HL-60/S4 (cell line): ENCODE data around the gene MIER2.

Experiments
- in situ Hi-C: fragments of 300-500 bp; cut with MboI; formaldehyde crosslinking; loops from 2 replicates; pipeline ENCODE4 v1.14.3; 2022; ENCODE audit warnings: low sequenced_read_pairs

MIER2 gene

DNA sequence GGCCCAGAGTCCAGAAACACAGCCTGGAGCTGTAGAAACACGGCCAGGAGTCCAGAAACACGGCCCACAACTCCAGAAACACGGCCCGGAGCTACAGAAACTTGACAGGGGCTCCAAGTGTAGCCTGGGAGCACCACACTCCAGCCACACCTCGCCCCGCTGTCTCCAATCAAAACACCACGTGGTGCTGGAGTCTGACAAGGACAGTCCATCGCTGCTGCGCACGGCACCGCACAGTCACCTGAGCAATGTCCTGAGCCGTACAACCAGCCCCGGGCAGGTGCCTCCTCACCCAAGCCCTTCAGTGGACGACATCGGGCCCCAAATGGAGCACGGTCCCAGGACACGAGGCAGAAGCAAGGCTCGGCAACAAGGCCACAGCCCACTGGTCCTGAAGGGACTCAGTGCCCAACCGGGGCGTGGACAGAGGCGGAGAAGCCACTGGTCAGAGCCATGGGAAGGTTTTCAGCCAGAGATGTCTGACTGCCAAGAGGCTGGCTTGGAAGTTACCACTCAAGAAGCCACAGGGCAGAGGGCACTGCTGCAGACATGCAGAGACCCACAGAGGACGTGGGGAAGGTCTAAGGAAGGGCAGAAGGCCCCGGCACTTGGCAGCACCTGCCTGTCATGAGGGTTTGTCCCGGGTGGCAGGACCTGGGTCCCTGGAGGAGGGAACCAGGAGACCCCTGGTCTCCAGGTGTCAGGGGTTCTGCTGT is 33.7 kb downstream of the MIER2 start:
- in situ Hi-C loops = no loop called here

DNA sequence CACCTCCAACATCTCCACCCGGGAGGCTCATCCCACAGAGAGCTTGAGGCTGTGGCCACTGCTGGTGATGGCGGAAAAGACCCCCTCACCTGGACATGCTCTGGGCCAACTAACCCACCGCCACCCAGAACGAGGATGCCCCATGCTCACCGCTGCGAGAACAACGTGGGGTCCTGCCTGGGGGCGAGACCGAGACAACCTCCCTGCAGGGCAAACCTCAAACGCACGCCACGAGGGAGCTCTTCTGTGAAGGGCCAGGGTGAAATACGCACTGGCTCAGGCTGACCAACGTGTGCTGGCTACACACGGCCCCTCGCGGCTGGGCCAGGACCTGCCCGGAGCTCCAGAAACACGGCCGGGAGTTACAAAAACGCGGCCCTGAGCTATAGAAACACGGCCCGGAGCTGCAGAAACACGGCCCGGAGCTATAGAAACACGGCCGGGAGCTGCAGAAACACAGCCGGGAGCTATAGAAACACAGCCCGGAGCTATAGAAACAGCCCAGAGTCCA is 34.4 kb downstream of the MIER2 start:
- in situ Hi-C loops = no loop called here

DNA sequence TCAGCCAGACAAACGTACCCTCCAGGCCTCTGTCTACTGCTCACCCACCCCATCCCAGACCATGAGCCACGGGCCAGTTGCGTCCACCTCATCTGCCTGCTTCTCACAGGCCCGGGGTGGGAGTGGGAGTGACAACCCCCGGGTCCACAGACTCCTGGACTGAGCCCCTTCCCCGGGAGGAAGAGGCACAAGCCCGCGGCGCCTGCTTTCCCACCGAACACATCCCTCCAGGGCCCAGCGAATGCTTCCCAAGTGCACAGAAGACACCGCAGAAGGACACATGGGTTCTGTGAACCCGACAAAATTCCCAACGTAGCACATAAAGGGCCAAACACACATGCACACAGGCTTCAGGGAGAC is 35.4 kb downstream of the MIER2 start:
- in situ Hi-C loops = no loop called here

DNA sequence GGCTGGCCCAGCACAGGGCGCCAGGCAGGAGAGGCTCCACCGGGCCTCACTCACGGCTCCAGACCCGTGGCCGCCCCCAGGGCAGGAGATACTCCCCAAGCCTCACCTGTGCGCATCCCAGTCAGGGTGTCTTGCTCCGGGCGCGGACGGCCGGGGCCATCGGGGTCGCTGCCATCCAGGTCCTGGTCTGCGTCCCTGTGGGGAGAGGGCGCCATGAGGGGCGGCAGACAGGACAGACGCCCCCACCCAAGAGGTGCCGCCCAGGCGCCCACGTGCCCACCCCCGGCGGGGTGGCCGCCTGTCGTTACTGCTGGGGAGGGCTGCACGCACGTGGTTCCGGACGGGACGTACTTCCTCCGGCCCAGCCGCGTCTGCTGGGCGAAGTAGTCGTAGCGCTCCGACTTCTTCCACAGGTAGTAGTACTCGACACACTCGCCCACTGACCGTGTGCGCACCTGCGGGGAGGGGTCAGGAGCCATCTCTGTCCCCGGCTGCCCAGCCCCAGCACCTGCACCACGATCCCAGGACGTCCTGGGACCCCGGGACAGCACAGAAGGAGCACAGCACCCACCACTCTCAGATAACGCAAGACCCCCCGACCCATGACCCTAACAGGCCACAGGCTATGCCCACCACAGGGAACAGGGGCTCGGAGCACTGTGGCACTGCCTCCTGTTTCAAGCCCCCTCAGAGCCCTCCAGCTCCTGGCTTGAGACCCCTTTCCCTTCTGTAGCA is 36.0 kb downstream of the MIER2 start:
- in situ Hi-C loops = no loop called here

DNA sequence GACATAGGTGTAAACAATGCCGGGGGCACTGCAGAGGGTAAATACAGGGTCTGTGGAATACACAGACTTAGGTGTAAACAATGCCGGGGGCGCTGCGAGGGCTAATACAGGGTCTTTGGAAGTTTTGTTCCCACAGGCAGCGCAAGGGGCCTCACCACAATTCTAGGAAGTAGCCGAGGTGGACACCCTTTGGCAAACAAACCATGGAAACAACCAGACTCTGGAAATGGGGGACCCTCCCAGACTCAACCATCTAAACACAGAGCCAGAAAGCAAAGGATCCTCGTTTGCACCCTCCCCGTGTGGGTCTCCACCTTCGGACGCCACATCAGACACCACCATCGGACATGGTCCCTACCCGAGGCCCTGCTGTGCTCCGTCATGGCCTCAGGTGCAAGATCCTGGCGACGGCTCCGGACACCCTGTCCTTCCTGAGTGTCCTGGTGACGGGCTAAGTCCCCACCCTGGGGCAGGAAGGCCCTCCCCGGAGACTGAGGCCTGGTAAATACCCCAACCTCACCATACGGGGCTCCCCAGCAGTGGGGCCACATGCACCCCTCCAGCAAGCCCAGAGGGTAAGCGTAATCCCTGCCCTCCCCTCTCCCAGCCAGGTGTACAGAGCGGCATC is 36.7 kb downstream of the MIER2 start:
- in situ Hi-C loops = no loop called here

DNA sequence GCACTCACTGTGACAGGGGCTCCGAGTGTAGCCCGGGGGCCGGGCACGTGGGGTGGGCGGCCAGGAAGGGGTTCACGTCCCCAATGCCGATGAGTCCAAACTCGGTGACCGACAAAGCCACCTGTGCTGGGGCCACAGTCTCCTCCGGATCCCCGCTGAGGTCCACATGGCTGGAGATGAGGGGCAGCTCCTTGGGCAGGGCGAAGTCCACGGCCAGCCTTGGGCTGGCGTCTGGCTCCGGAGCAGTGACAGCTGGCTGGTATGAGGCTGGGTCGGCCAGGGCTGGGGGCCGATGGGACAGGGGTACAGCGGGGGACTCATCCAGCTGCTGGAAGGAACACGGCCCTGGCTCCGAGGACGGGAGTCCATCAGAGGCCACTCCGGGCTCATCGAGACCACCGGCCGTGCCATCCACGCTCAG is 37.5 kb downstream of the MIER2 start:
- in situ Hi-C loops = no loop called here

DNA sequence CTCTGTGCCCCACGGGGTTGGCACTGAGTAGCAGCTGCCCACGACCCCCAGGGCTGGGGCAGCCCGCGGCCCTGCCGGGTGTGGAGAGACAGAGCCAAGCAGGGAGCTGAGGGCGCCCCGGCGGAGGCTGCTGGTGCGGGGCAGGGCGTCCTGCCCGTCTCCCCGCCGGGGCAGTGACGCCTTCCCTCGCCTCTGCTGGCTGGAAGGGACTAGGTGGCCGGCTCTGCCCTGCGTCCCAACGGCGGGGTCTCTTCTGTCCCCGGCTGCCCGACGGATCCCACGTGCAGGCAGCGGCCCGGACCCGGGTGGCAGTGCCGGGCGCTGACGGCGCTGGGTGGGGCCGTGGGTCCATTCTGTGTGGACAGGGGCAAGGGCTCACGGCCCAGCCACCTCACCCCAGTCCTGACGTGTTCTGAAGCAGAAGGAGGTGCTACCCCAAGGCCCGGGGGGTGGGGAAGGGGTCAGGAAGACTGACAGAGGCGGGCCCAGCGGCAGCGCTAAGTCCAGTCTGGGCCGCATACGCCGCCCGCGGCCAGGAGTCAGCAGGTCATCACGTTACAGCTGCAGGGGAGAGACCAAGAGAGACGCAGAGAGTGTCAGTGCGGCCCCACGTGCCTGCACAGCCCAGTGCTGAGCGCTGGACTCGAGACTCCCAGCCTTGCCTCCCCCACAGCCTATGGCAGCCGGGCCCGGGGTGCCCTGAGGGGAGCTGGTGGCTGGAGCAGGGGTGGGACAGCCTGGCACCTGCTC is 38.3 kb downstream of the MIER2 start:
- in situ Hi-C loops = no loop called here

DNA sequence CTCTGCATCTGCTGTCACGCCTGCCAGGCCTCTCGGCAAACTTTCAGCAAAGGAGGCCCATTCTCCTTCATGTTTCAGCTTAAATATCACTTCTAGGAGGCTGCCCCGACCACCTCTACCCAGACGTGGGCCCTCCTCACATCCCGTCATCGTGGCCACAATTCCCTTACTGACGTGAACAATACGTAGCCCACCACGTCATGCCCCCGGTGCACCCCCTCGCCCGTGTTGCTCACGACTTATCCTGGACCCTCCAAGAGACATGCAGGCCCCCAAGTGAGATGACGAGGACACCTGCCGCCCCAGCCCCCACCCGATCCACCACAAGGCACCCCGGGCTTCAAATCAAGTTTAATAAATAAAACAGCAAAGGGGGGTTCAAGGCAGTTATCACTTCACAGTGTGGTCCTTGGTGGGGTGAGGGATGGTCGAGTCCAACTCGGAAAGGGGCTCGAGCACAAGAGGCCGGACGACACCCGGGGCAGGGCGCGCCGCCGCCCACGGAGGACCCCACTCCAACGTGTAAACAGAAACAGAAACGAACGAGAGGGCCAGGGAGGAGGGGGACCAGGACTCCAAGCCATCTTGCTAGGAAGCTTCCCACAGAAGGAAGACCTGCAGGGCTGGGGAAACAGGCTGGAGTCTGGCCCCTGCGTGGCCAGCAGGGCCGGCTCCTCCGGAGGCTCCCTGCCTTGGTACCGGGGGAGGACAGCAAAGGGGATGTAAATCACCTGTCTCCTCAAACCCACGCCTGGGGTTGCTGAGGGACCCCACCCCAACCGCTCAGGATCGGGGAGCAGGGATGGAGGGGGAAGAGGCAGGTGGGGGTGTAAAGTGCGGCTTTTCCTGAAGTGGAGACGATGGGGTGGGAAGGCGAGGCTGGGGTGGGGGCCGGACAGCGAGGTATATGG is 39.1 kb downstream of the MIER2 start:
- in situ Hi-C loops = no loop called here

DNA sequence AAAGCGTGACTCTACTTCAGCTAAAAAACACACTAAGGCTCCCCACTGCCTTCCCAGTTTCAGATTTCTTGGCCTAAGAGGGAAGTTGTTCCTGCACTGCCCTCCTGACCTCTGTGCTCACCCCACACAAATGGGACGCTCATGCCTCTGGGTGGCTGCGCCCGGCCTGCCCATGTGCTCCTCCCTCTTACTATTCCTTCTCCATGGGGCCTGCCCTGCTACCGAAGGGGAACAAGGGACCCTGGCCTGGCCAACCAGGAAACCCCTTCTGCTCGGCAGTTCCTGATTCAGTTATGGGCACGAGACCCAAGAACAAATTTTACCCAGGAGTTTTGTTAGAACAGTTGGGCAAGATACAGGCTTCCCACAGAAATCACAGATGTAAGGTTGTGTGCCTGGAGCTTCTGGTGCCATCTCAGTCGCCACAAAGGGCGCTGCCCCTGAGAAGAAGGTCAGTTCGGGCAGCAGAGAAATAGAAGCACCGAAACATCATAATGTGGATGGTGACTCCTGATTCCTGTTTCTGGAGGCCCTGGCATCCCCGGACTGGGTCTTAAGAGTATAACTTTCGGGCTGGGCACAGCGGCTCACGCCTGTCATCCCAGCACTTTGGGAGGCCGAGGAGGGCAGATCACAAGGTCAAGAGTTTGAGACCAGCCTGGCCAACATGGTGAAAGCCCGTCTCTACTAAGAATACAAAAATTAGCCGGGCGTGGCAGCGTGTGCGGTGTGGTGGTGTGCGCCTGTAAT is 47.9 kb downstream of the MIER2 start:
- in situ Hi-C loops = no loop called here

DNA sequence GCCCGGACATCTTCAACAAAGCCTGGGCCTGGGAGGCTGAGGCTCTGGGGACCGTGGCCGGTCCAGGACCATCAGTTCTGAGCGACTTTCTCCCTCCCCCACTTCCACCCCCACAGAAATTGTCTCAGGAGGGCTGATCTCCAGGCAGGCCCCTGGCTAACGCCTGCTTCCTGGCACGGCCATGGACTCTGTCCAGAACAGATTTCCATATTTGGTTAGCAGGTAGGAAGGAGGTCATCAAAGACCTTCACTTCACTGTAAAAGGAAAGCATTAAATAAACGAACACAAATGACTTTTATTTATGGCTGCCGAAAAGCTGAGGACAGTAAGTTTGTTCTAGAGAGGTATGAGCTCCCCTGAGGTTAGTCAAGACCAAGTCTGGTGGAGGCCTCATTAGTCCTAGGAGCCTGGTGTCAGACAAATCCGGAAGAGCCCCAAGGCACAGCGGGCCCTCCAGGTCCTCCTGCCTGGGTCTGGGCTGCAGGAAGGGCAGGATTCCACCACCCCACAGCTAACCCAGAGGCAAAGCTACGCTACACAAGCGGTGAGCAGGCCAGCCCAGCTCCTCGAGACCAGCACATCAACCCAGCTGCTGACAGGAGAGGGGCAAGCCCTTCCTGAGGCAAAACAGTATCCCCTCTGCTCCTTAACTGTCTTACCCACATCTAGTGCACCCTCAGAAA is 48.8 kb downstream of the MIER2 start:
- in situ Hi-C loops = no loop called here

DNA sequence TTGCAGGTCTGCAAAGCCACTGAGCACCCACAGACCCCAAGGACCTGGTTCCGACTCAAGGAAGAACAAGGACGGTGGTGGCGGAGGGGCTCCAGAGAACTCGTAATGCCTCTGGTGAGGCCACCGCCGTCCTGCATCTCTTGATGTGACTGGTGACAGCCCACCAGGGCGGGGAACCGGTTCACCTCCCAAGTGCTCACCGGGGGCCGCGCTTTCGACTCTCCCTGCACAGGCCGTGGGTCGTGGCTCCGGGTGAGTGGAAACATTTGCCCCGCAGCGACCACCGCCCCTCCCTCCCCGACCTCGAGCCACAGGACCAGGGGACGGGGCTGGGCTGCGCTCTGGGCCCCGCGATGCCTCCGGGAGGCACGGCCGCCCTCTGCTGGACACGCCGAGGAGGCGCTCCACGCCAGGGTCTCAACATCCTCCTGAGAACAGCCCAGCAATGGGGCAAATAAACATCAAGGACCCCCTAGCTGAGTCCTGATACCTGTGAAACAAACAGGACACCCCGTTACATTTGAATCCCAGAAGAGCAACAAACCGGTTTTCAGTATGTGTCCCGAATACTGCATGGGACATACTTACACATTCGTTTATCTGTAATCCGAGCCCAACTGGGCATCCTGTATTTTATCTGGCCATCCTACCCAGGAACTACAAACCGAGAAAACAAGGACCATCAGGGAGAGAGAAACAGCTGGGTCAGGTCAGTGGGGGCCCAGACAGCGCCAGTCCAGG is 49.5 kb downstream of the MIER2 start:
- in situ Hi-C loops = no loop called here

DNA sequence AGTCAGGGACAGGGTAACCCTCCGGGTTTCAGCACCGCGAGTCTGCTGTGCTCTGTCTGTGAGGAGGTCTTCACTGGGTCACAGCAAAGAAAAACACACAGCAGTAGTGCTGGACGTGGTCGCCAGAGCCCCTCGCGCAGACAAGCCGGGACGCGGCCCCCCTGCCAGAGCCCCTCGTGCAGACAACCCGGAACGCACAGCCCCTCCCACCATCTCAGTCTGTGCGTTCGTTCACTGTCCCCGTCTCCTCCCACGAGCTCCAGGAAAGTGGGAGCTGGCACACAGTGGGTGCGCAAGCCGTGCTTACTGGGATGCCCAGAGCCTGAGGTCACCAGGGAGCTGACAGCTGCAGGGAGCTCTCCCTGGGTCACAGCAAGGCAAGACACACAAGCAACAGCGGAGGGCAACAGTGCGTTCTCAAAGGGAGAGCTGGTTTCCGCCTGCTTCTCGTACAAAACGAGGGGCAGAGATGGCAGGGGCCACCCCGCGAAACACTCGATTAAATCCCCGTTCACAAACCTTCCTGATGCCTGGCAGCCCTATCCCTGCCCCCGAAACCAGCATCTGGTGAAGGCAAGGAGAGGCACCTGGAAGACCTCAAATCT is 50.2 kb downstream of the MIER2 start:
- in situ Hi-C loops = no loop called here

DNA sequence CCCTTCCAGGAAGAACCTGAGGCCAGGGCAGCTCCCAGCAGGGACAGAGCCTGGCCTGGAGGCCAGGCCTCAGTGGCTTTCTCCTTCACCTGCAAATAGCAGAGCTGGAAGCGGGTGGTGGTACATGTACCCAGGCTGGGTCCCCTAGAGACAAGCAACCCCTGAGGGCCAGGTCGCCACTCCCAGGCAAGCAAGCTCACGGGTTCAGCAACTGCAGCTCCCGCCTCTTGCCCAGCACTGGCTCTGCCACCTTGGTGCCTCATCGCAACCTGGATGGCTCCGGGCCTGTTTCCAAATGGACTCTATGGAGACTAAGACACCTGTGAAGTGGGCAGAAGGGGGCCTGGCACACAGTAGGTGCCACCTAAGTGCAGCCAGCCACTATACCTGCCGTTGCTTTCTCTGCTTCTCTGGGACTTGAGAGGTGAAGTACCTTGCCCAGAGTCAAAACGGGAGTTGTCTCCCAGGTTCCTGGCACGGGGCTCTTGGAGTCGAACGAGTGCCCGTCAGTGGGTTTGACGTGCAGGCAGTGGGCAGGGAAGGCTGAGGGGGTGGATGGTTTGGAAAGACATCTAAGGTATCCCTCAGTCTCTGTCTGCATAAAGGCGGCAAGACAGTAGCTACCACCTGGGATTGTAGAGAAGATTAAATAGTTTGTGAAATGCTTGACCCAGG is 51.0 kb downstream of the MIER2 start:
- in situ Hi-C loops = no loop called here

DNA sequence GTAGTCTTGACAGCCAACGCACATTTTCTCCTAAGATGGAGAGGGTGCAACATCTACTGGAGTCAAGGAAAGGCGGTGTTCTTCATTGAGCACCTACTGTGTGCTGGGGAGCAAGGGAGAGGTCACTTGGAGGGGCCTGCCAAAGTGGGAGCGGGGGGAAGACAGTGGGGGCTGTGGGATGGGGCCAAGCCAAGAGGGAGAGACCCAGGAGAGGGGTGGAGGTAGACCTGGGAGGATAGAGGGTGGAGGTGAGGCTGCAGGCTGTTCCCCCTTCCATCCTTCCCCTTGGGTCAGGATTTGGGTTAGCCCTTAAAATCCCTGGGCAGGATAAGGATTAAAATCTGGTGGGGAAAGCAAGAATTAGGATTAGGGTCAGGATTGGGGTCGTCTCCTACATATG is 51.6 kb downstream of the MIER2 start:
- in situ Hi-C loops = no loop called here

DNA sequence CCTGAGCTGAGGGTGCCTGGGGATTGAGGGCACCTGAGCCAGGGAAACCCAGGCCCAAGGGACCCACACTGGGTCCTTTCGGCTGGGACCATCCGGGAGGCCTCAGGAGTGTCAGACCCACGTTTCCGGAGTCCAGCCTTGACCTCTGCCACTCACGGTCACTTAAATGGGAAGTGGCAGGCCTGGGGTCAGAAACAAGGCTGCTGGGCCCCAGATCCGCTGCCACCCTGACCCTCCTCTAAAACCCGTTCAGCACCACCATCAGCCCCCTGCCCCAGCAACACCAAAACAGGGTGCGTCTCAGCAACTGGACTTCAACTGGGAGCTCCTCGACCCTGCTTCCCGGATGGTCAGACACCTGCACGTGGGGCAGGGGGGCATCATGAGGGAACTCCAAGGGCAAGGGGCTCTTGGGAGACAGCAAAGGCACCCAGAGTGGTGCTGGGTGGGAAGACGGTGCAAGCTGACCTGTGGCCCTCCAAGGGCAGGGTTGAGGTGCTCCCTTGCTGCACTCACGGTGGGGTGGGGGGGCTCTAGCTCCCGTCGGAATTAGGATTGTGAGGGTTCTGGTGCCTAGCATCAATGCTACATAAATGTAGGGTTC is 52.2 kb downstream of the MIER2 start:
- in situ Hi-C loops = no loop called here

DNA sequence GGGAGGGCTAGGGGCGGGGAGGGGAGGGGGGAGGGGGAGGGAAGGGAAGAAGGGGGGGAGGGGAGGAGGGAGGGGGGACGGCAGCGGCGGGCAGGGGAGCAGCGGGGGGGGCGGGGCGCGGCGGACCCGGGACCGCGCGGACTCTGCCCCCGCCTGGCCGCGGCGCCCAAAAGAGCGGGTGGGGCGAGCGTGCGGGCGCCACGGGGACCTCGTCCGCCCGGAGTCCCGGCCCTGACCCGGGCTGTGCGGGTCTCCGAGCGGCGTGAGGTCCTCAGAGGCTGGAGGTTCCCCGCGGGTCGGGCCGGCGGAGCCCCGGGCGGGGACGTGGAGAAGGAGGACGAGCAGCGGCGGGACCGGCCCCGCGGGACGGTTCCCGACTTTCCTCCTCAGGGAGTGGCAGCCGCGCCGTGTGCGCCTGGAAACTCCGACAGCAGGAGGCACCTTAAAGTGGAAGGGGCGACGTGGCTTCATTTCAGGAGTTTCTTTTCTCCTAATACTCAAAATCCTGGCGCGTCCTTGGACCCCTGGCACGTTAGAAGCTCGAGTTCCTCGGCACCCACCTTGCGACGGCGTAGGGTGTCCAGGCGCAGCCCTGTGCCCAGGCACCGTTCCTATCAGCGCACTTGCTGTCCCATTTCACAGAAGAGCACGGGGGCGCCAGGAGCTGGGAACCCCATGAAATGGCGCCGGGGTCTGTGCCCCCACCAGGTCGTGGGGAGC is 52.9 kb downstream of the MIER2 start:
- in situ Hi-C loops = no loop called here
